GM12878 (cell line): ENCODE measurements around the gene TRIP11. TPM values are rescaled to one million over a fixed set of nuclear protein-coding genes. Genes with fewer than 3 reads are reported as not detected.

ENCODE experiments used
- ATAC-seq: fragments of 200-7000 bp; cut with Tn5 transposase; 3 replicates; pipeline ENCODE4 v1.9.1; 2020; ENCODE audit warnings: mild to moderate bottlenecking, moderate library complexity
- BruUV-seq: library from RNA; stranded (reverse); fragments of 400-500 nt; replicated peaks from 2 replicates; lab custom pipeline; 2021; lab: Mats Ljungman, UMichigan
- CTCF ChIA-PET: fragments of 300-600 bp; sonication (Branson Sonifier 250); formaldehyde crosslinking; extraction: SDS; loops from one replicate; lab custom pipeline; 2021; ENCODE audit warnings: inconsistent platforms; lab: Yijun Ruan, JAX
- POLR2A ChIA-PET: fragments of 350-600 bp; formaldehyde crosslinking; extraction: SDS; loops from one replicate; lab custom pipeline; 2021; ENCODE audit warnings: inconsistent platforms; lab: Charles Lee
- RAD21 ChIA-PET: fragments of 300-600 bp; sonication (Branson Sonifier 250); formaldehyde crosslinking; loops from one replicate; lab custom pipeline; 2023; ENCODE audit warnings: antibody characterized with exemption; ENCODE audit not compliant: unreplicated experiment; lab: Charles Lee
- SMC1A ChIA-PET: fragments of 300-600 bp; sonication (Branson Sonifier 250); formaldehyde crosslinking; loops from one replicate; lab custom pipeline; 2023; ENCODE audit not compliant: unreplicated experiment, uncharacterized antibody; lab: Charles Lee
- DNase-seq: peaks from one replicate; pipeline ENCODE4 v3.0.0-alpha.2; 2011; ENCODE audit warnings: low read depth, low spot score
- FAIRE-seq: peaks from 3 replicates; lab custom pipeline; 2011; peaks lifted over from hg19 to GRCh38; lab: Jason Lieb, UNC
- H2AFZ ChIP-seq: 2 replicates; pipeline ENCODE4 v1.6.0; 2011; ENCODE audit warnings: low read depth, low read length, control low read depth; ENCODE audit not compliant: control insufficient read depth
- H3K27ac ChIP-seq: 2 replicates; pipeline ENCODE4 v1.5.1; 2011; ENCODE audit warnings: control low read depth; ENCODE audit not compliant: control insufficient read depth, insufficient read depth
- H3K27me3 ChIP-seq, 2 experiments: replicated peaks in 1 of 2; 2 replicates each; pipeline versions ENCODE4 v1.6.0 to v1.6.1; 2011; ENCODE audit warnings: low read length in 1 of 2; ENCODE audit not compliant: control insufficient read depth in 2 of 2, insufficient read depth in 2 of 2
- H3K36me3 ChIP-seq, 2 experiments: 2 replicates each; pipeline ENCODE4 v1.5.1; 2011; ENCODE audit warnings: low read length in 1 of 2; ENCODE audit not compliant: control insufficient read depth in 2 of 2, insufficient read depth in 2 of 2
- H3K4me1 ChIP-seq: 2 replicates; pipeline ENCODE4 v1.6.1; 2011; ENCODE audit warnings: mild to moderate bottlenecking, low read length, moderate library complexity, mixed read lengths; ENCODE audit not compliant: control insufficient read depth, insufficient read depth
- H3K4me2 ChIP-seq: 2 replicates; pipeline ENCODE4 v1.6.0; 2011; ENCODE audit warnings: control low read depth; ENCODE audit not compliant: control insufficient read depth, insufficient read depth
- H3K4me3 ChIP-seq: fragments of 200-600 bp; sonication (generic); 2 replicates; pipeline ENCODE4 v1.5.1; 2016
- H3K79me2 ChIP-seq: 2 replicates; pipeline ENCODE4 v1.6.0; 2011; ENCODE audit warnings: low read length; ENCODE audit not compliant: control insufficient read depth, insufficient read depth
- H3K9ac ChIP-seq: 2 replicates; pipeline ENCODE4 v1.8.0; 2011; ENCODE audit warnings: low read length, control low read depth, mixed read lengths; ENCODE audit not compliant: control insufficient read depth, insufficient read depth
- H3K9me3 ChIP-seq: replicated peaks from 3 replicates; pipeline ENCODE4 v1.5.1; 2011; ENCODE audit warnings: mild to moderate bottlenecking, low read length; ENCODE audit not compliant: control insufficient read depth, insufficient read depth
- H4K20me1 ChIP-seq: 2 replicates; pipeline ENCODE4 v1.6.0; 2011; ENCODE audit not compliant: control insufficient read depth, insufficient read depth
- BRCA1 ChIP-seq: IDR thresholded peaks from 2 replicates; pipeline ENCODE4 v1.6.1; 2011; ENCODE audit warnings: low read depth, low read length, improper control_type of control experiment
- IKZF2 ChIP-seq, 2 experiments: fragments of 450-650 bp; IDR thresholded peaks; 2 replicates each; pipeline ENCODE4 v1.6.1; 2017; ENCODE audit warnings: mild to moderate bottlenecking in 2 of 2, moderate library complexity in 2 of 2
- KAT2A ChIP-seq: conservative IDR thresholded peaks from 2 replicates; pipeline ENCODE4 v1.6.1; 2011; ENCODE audit warnings: low read depth, low read length; ENCODE audit not compliant: control insufficient read depth
- MYC ChIP-seq: IDR thresholded peaks from 2 replicates; pipeline ENCODE4 v1.6.1; 2011; ENCODE audit warnings: mild to moderate bottlenecking, low read length, moderate library complexity, inconsistent platforms; ENCODE audit not compliant: insufficient read depth, insufficient replicate concordance, insufficient read length, severe bottlenecking
- NR2F1 ChIP-seq: fragments of 450-650 bp; conservative IDR thresholded peaks from 2 replicates; pipeline ENCODE4 v1.6.1; 2017; ENCODE audit warnings: mild to moderate bottlenecking
- RAD21 ChIP-seq: IDR thresholded peaks from 2 replicates; pipeline ENCODE4 v1.6.1; 2011; ENCODE audit warnings: mild to moderate bottlenecking, low read depth, low read length, moderate library complexity; ENCODE audit not compliant: insufficient read depth
- RCOR1 ChIP-seq: conservative IDR thresholded peaks from 2 replicates; pipeline ENCODE4 v1.6.1; 2012; ENCODE audit warnings: low read depth, low read length, improper control_type of control experiment
- RFX5 ChIP-seq: IDR thresholded peaks from 2 replicates; pipeline ENCODE4 v1.6.1; 2011; ENCODE audit warnings: low read depth, low read length, improper control_type of control experiment
- SIN3A ChIP-seq: IDR thresholded peaks from 2 replicates; pipeline ENCODE4 v1.6.1; 2012; ENCODE audit warnings: low read depth, low read length, improper control_type of control experiment
- SMAD5 ChIP-seq: IDR thresholded peaks from 2 replicates; pipeline ENCODE4 v1.6.1; 2016; ENCODE audit warnings: antibody characterized with exemption, low read depth
- TCF12 ChIP-seq: IDR thresholded peaks from 2 replicates; pipeline ENCODE4 v1.6.1; 2011; ENCODE audit warnings: low read depth, mild to moderate bottlenecking, low read length
- WGBS: methylation state at CpG from one replicate; pipeline ENCODE4 v1.1.6; 2016; ENCODE audit warnings: low lambda C conversion rate; ENCODE audit not compliant: insufficient replicate concordance, insufficient coverage; ENCODE audit errors: missing lambda C conversion rate; 5-methylcytosine and 5-hydroxymethylcytosine counted together
- in situ Hi-C: fragments of 300-500 bp; cut with MboI; formaldehyde crosslinking; loops from 9 replicates; pipeline ENCODE4 v1.14.3; 2018; ENCODE audit warnings: mixed read lengths
- intact Hi-C: fragments of 100-400 bp; cut with micrococcal nuclease; formaldehyde crosslinking; loops from one replicate; pipeline ENCODE4 v1.14.2; 2022; ENCODE audit not compliant: unreplicated experiment
- polyA plus RNA-seq, 11 experiments: library from polyadenylated mRNA; depleted of rRNA in 4 of 11; unstranded in 6 of 11; stranded (reverse) in 5 of 11; fragments of >200 nt; fragmentation: Nextera tagmentation in 4 of 11; fragmentation: Illumina TruSeq in 1 of 11; extraction: Ambion mirVana in 4 of 11; extraction: Trizol in 1 of 11; gene quantifications; 1 replicate in 1 of 11; 2 replicates in 10 of 11; pipeline versions ENCODE4 v1.2.1 to v1.2.3, GENCODE V29; 2011 to 2016; ENCODE audit warnings: inconsistent platforms in 2 of 11, missing spikeins in 2 of 11, low read depth in 1 of 11
- total RNA-seq, 4 experiments: library from RNA; depleted of rRNA in 3 of 4; stranded (reverse); fragments of >200 nt in 3 of 4; fragmentation: Illumina TruSeq in 1 of 4; extraction: Trizol in 1 of 4; gene quantifications; 2 replicates each; pipeline versions ENCODE4 v1.2.1 to v1.2.3, GENCODE V29; 2013 to 2021
- TF ChIP-seq, protein P1 (sequence below): fragments of 450-650 bp; IDR thresholded peaks from 2 replicates; pipeline ENCODE4 v1.6.1; 2017; ENCODE audit warnings: mild to moderate bottlenecking, low read depth, inconsistent platforms; ENCODE audit not compliant: poor library complexity, severe bottlenecking
- TF ChIP-seq, protein P2 (sequence below), 3 experiments: IDR thresholded peaks in 2 of 3; conservative IDR thresholded peaks in 1 of 3; 2 replicates each; pipeline ENCODE4 v1.5.1; 2011; ENCODE audit warnings: low read depth in 3 of 3, low read length in 3 of 3, mild to moderate bottlenecking in 3 of 3, control low read depth in 2 of 3, moderate library complexity in 2 of 3, inconsistent platforms in 1 of 3, mixed read lengths in 1 of 3; ENCODE audit not compliant: control insufficient read depth in 2 of 3, insufficient read depth in 1 of 3; ENCODE audit errors: extremely low read depth in 1 of 3
- TF ChIP-seq, protein P3 (sequence below): fragments of 450-650 bp; IDR thresholded peaks from 2 replicates; pipeline ENCODE4 v1.6.1; 2016; ENCODE audit warnings: mild to moderate bottlenecking
- TF ChIP-seq, protein P4 (sequence below): IDR thresholded peaks from 2 replicates; pipeline ENCODE4 v1.6.1; 2012; ENCODE audit warnings: low read depth, low read length, improper control_type of control experiment
- TF ChIP-seq, protein P5 (sequence below): fragments of 450-650 bp; conservative IDR thresholded peaks from 2 replicates; pipeline ENCODE4 v1.6.1; 2017; ENCODE audit warnings: mild to moderate bottlenecking, moderate library complexity

Gene TRIP11
- total and polyA plus RNA-seq, 10 of the 15 experiments (the other 5 are each of a cell fraction or from before 2014, with no cell fraction given), result 5.3 to 46.1 (median 19.9) TPM

DNA sequence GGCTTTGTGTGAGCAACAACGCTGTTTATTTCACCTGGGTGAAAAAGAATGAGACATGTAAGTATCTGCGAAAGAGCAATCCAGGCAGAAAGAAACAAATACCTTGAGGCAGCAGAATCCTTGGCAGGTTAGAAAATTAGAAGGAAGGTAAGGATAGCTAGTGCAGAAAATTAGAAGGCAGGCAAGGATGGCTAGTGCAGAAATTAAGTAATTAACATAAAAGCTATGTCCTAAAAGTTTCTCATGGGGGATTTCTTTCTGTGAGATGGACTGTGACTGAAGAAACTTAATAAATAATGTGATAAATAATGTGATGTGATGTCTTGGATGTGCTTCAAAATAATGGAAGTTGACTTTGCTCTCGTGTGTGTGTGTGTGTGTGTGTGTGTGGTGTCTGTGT, 9.9 kb upstream of the TRIP11 start:
- intact Hi-C loops, result no loop called here
- POLR2A ChIA-PET, result interaction anchor here (1.3 kb wide), 1 partner anchor 9 kb away, joined by 3 read pairs; no protein-coding TSS in a partner anchor
- TF ChIP-seq IKZF2 (IDR thresholded peaks at IDR 0.05), result no peak
- TF ChIP-seq KAT2A, result no peak
- no peak for TF ChIP-seq NR2F1
- TF ChIP-seq, protein P1, sequence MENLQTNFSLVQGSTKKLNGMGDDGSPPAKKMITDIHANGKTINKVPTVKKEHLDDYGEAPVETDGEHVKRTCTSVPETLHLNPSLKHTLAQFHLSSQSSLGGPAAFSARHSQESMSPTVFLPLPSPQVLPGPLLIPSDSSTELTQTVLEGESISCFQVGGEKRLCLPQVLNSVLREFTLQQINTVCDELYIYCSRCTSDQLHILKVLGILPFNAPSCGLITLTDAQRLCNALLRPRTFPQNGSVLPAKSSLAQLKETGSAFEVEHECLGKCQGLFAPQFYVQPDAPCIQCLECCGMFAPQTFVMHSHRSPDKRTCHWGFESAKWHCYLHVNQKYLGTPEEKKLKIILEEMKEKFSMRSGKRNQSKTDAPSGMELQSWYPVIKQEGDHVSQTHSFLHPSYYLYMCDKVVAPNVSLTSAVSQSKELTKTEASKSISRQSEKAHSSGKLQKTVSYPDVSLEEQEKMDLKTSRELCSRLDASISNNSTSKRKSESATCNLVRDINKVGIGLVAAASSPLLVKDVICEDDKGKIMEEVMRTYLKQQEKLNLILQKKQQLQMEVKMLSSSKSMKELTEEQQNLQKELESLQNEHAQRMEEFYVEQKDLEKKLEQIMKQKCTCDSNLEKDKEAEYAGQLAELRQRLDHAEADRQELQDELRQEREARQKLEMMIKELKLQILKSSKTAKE, result no peak
- TF ChIP-seq RFX5, result no peak
- TF ChIP-seq SIN3A, result no peak
- TF ChIP-seq BRCA1, result no peak
- no peak for TF ChIP-seq TCF12
- TF ChIP-seq RCOR1, result no peak
- TF ChIP-seq MYC, result no peak
- TF ChIP-seq, protein P2, sequence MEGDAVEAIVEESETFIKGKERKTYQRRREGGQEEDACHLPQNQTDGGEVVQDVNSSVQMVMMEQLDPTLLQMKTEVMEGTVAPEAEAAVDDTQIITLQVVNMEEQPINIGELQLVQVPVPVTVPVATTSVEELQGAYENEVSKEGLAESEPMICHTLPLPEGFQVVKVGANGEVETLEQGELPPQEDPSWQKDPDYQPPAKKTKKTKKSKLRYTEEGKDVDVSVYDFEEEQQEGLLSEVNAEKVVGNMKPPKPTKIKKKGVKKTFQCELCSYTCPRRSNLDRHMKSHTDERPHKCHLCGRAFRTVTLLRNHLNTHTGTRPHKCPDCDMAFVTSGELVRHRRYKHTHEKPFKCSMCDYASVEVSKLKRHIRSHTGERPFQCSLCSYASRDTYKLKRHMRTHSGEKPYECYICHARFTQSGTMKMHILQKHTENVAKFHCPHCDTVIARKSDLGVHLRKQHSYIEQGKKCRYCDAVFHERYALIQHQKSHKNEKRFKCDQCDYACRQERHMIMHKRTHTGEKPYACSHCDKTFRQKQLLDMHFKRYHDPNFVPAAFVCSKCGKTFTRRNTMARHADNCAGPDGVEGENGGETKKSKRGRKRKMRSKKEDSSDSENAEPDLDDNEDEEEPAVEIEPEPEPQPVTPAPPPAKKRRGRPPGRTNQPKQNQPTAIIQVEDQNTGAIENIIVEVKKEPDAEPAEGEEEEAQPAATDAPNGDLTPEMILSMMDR (IDR thresholded peaks at IDR 0.05 in 2 of 3, conservative IDR thresholded peaks at IDR 0.05 in 1 of 3; ENCODE audit: control insufficient read depth in 2 of 3, extremely low read depth in 1 of 3, insufficient read depth in 1 of 3, low read depth in 3 of 3, low read length in 3 of 3), result no peak
- TF ChIP-seq, protein P3, sequence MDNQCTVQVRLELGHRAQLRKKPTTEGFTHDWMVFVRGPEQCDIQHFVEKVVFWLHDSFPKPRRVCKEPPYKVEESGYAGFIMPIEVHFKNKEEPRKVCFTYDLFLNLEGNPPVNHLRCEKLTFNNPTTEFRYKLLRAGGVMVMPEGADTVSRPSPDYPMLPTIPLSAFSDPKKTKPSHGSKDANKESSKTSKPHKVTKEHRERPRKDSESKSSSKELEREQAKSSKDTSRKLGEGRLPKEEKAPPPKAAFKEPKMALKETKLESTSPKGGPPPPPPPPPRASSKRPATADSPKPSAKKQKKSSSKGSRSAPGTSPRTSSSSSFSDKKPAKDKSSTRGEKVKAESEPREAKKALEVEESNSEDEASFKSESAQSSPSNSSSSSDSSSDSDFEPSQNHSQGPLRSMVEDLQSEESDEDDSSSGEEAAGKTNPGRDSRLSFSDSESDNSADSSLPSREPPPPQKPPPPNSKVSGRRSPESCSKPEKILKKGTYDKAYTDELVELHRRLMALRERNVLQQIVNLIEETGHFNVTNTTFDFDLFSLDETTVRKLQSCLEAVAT, result no peak
- TF ChIP-seq, protein P4, sequence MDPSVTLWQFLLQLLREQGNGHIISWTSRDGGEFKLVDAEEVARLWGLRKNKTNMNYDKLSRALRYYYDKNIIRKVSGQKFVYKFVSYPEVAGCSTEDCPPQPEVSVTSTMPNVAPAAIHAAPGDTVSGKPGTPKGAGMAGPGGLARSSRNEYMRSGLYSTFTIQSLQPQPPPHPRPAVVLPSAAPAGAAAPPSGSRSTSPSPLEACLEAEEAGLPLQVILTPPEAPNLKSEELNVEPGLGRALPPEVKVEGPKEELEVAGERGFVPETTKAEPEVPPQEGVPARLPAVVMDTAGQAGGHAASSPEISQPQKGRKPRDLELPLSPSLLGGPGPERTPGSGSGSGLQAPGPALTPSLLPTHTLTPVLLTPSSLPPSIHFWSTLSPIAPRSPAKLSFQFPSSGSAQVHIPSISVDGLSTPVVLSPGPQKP, result no peak
- TF ChIP-seq, protein P5, sequence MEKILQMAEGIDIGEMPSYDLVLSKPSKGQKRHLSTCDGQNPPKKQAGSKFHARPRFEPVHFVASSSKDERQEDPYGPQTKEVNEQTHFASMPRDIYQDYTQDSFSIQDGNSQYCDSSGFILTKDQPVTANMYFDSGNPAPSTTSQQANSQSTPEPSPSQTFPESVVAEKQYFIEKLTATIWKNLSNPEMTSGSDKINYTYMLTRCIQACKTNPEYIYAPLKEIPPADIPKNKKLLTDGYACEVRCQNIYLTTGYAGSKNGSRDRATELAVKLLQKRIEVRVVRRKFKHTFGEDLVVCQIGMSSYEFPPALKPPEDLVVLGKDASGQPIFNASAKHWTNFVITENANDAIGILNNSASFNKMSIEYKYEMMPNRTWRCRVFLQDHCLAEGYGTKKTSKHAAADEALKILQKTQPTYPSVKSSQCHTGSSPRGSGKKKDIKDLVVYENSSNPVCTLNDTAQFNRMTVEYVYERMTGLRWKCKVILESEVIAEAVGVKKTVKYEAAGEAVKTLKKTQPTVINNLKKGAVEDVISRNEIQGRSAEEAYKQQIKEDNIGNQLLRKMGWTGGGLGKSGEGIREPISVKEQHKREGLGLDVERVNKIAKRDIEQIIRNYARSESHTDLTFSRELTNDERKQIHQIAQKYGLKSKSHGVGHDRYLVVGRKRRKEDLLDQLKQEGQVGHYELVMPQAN, result no peak
- no peak for TF ChIP-seq RAD21
- no peak for TF ChIP-seq SMAD5

More for the DNA sequence above, 9.9 kb upstream of the TRIP11 start:
- Histone ChIP-seq H3K4me2 (no peak overlapping the region), H3K9ac (no peak overlapping the region), H3K4me3 (no peak overlapping the region), H3K27me3 (no peaks in the 10 kb centered on the region), H2AFZ (no peak overlapping the region), H4K20me1 (no peaks in the 10 kb centered on the region), H3K79me2 (no peaks in the 10 kb centered on the region), H3K36me3 (no peaks in the 10 kb centered on the region), H3K9me3 (no peaks in the 10 kb centered on the region; the same call in 2 of the 3 replicates), H3K27ac (no peak overlapping the region), H3K4me1 (no peaks in the 10 kb centered on the region)
- ChIA-PET RAD21 (no interaction called here), SMC1A (interaction anchor here (1.7 kb wide), 1 partner anchor 13 kb away, joined by 5 read pairs; no protein-coding TSS in a partner anchor), CTCF (interaction anchor here (1.0 to 1.2 kb wide), 2 partner anchors 12 to 53 kb away, joined by 3 to 4 read pairs; no protein-coding TSS in a partner anchor)
- BruUV-seq, result no TSS peak
- WGBS, result 66% methylated on average over 3 of the region's 3 CpGs
- DNase-seq (no peak), ATAC-seq (no peak), FAIRE-seq (no peak)
- in situ Hi-C loops, result no loop called here
